ENCODE data around the gene TENM3. TPM values are rescaled to one million over a fixed set of nuclear protein-coding genes. Genes with fewer than 3 reads are reported as not detected.
A peak's percentile ranks its signal among the peaks of the same experiment; 100 is the strongest.
"Not testable (repeated sequence)": the region's sequence is repeated elsewhere in the genome, so short reads cannot be mapped to it uniquely, and the experiment has no call there.

Gene TENM3
- total RNA-seq, 1 donor from 2014 or later, result 62.0 TPM

GRCh38 chr4:182228991-182229577, 14.1 kb upstream of the TENM3 start:
- DNase-seq, result no peak

GRCh38 chr4:182230256-182230655, 12.9 kb upstream of the TENM3 start:
- DNase-seq, result no peak

DNA sequence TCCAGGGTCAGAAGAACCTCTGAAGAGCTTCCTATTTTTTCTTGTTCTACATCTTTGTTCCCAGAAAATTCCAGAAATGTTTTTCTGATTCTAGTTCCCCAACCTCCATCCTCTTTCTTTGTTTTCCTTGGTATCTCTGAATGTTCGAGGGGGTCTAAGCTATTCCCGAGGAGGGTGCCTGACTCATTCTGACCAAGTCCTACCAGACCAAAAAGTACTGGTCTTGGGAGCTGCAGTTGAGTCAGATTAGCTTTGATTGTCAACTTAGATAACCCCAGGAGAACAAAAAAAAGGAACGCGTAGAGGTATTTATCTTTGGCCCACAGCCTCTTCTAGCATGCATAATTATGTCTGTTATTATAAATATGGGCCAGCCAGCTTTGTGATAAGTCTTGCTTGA, 12.1 kb upstream of the TENM3 start:
- no peak for DNase-seq

DNA sequence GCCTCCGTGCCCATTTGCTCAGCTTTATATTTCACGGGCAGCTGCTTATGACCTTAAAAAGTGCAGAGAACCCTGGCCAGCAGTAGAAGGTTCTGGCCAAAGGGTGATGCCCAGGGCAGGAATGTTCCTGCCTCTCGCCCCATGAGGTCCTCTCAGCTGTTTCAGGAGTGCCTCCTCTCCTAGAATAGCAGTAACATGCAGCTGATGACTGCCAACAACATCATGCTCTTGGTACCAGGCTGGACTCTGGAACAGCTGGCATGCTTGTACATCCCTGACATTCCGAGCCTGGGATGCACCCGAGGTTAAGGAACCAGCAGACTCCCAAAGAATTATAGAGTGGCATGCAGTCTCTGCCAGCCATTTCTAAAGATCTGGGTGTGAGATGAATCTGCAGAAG, 11.7 kb upstream of the TENM3 start:
- peak; percentile 75 for DNase-seq

DNA sequence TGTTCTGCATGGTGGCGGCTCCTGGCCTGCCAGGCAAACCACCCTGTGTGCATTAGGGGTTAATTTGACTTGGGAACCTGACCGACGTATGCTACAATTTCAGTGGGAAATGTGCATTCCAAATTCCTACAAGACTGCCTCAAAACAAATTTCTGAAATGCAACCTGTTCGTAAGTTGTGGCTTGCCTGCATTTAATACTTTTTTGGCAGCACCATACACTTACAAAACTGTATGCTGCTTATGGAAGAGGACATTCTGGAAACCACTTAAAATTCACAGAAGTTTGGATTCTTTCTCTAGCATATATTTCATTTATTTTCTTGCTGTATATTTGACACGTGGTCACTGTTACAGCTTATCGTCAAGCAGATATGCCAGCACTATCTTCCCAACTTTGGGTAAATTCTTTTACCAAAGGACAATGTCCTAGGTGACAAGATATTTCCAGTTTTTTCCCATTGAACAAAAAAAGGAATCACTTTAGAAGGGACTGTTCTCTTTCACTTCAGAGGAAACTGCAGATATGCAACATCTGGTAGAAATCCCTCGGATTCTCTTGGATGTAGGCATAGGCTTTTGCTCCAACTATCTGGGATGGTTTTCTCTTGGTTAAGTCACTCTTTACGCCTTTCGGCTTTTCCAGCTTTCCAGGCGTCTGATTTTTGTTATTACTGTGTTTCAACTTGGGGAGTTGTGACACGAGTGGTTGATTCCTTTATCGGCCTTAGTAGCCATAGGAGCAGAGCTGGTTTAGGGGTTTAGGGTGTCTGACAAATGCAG, 9.7 kb upstream of the TENM3 start:
- DNase-seq, result no peak

- DNase-seq, result no peak
Observed at GRCh38 chr4:182235021-182235795, 8.0 kb upstream of the TENM3 start.

DNA sequence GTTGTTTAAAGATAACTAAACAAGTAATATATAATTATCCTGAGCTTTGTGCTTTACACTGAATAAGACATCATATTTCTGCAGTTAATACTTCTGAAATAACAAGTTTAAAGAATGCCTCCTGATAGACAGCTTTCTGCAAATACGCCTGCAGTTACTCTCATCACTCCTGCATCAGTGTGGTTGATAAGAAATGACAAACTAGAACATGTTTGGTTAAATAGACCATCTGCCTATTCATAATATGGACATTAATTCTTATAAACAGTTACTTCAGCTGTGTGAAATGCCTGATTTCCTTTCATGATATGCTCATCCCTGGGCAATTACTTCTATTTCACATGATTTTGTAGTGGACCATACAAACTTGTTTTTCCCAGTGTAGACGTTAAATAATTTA, 7.0 kb upstream of the TENM3 start:
- DNase-seq, result no peak

DNA sequence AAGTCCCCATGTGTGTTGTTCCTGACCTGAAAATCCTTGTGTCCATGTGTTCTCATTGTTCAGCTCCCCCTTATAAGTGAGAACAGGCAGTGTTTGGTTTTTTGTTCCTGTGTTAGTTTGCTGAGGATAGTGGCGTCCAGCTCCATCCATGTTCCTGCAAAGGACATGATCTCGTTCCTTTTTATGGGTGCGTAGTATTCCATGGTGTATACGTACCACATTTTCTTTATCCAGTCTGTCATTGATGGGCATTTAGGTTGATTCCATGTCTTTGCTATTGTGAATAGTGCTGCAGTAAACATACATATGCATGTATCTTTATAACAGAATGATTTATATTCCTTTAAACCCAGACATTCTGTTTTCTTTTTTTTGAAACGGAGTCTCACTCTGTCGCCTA, 6.2 kb upstream of the TENM3 start:
- not testable (repeated sequence) for DNase-seq

DNA sequence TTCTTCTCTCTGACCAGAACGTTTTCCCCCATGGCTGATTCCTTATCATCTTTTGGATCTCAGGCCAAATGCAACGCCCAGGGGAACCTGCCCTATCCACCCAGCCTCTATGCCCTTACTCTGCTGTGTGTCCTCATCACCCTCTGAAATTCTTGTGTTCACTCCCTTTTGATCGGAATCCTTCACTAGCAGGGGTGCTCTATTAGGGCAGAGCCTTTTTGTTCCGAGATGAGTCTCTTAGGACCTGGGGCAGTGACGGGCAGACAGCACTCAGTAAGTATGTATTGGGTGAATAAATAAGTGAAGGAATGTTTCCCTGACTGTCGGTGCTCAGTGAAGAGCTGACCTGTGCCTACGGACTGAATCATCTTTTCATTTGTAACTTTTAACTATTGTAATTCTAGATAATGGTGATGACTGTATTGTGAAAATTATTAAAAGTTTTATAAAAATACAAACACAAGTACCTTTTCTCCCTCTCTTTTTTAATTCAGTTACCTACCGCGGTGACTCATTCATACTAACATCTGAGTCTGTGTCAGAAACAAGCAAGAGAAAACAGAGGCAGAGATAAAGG, 4.8 kb upstream of the TENM3 start:
- no peak for DNase-seq

GRCh38 chr4:182240161-182241130, 2.8 kb upstream of the TENM3 start:
- peak; percentile 67 for DNase-seq

DNA sequence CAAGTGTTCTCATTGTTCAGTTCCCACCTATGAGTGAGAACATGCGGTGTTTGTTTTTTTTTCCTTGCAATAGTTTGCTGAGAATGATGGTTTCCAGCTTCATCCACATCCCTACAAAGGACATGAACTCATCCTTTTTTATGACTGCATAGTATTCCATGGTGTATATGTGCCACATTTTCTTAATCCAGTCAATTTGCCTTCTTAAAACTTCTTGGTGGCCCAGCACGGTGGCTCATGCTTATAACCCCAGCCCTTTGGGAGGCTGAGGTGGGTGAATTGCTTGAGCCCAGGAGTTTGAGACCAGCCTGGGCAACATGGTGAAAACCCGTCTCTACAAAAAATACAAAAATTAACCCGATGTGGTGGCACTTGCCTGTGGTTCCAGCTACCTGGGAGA, 942 bp upstream of the TENM3 start:
- not testable (repeated sequence) for DNase-seq

DNA sequence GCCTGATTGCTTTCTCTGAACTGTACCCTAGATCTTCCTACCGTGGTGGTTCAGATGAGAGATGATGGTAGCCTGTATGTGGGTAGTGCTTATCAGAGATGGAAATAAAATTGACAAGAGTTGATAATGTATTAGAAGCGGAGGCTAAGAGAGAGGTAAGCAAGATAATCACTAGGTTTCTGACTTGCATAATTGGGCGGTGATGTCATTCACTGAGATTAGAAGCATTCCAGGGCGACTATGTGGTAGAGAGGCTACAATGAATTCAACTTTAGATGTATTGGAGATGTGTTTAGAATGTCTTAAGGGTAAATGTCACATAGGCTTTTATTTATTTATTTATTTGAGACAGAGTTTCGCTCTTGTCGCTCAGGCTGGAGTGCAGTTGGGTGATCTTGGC, 415 bp upstream of the TENM3 start:
- no peak for DNase-seq

DNA sequence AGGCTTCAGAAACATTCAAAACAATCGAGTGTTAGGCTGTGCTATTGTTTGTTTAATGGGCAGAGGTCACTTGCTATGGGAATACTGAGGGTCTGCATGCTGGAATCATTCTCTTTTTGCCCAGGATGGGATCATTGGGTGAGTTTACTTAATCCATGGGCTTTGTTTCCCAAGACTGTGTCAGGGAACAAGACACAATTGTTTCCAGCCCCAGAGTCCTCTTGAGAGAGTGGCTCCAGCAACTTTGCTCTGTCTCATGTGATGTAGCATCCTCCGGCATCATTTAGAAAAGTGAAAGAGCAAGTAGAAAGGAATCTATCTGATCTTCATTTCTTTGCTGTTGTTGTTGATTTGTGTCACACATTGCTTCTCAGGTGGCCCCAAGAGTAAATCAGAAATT, 1.8 kb downstream of the TENM3 start:
- DNase-seq, result no peak

DNA sequence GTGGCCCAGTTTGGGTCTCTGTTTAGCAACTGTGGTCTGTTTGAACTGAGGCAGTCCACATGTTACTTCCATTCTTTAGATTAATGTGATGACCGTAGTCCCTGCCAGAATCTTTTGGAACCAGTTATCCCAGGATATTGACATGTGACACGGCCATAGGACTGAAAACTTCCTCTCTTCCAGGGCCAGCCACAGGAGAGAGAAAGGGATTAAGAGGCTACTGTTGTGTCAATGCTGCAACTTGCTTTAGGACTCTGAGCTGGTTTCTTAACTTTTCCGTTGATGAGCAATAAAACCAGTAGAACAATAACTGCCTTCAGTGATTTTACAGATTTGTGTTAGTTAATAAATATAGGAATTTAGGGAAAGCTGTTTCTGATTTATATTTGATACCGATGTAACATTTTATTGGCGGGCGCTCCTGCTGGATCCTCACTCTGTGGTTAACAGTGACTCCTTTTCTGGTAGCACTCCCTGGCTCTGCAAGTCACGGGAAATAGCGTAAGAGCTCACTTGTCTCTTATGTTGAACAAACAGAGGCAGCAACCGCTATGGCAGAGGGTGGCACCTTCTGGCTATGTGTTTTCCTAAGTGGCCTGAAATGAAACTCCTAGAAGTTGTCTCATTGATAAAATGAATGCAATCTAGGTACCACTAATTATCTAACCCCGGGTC, 2.5 kb downstream of the TENM3 start:
- no peak for DNase-seq

DNA sequence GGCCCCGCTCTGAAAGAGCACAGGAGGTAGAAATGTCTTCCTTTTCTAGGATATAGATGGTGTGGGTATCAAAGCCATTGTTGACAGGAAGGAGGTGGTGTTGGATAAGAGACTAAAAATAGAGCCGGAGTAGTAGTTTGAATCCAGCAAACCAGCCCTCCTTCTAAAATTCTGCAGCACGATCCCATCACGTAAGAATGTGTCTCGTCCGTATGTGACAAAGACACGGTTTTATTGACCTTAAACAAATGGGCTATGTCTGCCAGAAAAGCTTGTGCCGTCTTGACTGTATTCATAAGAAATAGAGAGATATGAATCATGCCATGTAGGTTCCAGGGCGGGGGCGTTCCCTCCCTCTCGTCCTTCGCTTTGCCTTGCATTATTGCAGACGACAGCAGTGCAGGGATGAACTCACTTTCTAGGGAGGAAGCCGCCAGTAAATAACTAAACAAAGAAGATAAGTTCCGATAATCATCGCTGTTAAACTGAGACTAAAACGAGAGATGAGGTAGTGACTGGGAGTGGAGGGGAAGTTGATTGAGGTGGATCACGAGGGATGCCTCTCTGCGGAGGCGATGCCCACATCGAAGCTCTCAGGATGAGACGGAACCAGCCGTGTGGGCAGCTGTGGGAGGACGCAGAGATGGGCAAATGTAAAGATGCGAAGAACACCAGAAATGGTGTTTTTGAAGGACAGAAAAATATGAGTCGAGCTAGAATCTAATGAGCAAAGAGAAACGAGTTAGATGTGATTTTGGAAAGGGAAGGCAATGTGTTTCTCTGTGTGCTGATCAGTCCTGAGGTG, 3.4 kb downstream of the TENM3 start:
- DNase-seq, result no peak

DNA sequence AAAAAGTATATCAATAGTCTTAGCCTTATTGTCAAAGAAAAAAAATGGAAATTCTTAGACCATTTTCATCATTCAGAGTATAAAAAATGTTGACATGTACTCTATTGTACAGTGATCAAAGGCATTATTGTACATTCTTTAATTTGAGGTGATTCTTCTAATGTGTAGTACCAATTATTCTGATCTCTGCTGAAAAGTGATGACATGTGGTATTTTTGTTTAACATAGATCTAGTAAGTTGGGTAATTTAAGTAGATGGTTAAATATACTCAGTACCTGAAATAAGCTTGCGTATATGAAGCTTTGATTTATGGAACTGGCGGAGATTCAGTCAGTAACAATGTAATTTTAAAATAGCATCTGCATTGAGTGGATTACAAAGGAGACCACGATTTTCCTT, 5.1 kb downstream of the TENM3 start:
- no peak for DNase-seq

- no peak for DNase-seq
Observed at GRCh38 chr4:182250446-182250845, 7.2 kb downstream of the TENM3 start.

GRCh38 chr4:182251116-182251515, 7.9 kb downstream of the TENM3 start:
- DNase-seq, result no peak

- no peak for DNase-seq
Observed at GRCh38 chr4:182252220-182252619, 9.0 kb downstream of the TENM3 start.

GRCh38 chr4:182254026-182254780, 11.0 kb downstream of the TENM3 start:
- no peak for DNase-seq
